ENCODE data around the gene CHODL.

- TF ChIP-seq CTCF (IDR thresholded peaks at IDR 0.05; ENCODE audit: low read length) (peak; percentile 30), EZH2 (optimal IDR thresholded peaks at IDR 0.05; ENCODE audit: low read depth, low read length) (no peak), EZH2phosphoT487 (IDR thresholded peaks at IDR 0.05; ENCODE audit: low read length) (no peak)
Observed at GRCh38 chr21:18298228-18298627, 53.6 kb downstream of the CHODL start.
